HG02840 (cell line): Measurements from ENCODE around the gene PROKR1.
"Not testable (repeated sequence)": the region's sequence is repeated elsewhere in the genome, so short reads cannot be mapped to it uniquely, and the experiment has no call there.

Experiments used
- ATAC-seq: cut with Tn5 transposase; IDR thresholded peaks from one replicate; pipeline ENCODE4 v1.9.1; 2021; ENCODE audit warnings: mild to moderate bottlenecking, moderate library complexity, moderate number of reproducible peaks; ENCODE audit not compliant: unreplicated experiment, low FRiP score

The PROKR1 gene

DNA sequence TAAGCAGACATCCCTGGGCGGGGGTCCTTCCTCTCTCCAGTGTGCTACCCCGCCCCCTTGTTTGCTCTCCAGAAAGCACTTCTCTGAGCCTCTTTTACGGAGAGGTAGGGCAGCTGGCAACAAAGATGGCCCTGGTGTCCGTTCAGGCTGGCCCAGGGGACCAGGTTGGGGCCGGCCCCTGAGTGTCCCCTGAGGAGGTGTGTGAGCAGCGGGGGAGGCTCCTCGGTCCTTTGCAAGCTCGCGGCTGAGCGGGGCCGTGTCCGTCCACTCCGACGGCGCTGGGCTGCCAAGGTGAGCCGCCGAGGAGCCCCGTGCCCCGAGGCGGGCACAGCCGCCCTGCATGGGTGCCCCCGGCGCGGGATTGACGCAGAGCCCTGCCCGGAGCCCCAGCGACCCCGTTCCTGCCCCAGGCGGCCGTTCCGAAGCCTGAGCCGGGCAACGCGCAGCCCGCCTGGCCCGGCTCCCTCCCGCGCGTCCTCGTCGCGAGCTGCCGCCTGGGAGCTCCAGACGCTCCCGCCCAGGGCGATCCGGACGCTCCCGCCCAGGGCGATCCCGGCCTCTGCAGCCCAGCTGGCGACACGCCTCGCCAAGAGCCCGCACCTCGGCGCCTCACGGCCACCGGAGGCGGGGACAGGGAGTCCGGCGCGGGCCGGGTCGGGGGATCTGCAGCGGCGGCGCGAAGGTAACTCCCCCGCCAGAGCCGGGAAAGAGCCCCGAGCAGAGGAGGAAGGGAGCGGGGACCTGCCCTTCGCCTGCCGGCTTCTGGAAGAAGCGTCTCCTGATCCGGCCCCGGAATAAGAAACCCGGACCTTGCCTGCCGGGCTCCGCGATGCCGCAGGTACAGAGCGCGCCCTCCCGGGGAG, at the start of gene PROKR1:
Gene PROKR1 (plus strand): TSS at position 569 of the 863 bp plus-strand sequence. CDS start 2,243 bp downstream, outside the sequence.
- ATAC-seq, result no peak

GRCh38 chr2:68594041-68594440, 49.3 kb upstream of the PROKR1 start:
- ATAC-seq, result no peak

DNA sequence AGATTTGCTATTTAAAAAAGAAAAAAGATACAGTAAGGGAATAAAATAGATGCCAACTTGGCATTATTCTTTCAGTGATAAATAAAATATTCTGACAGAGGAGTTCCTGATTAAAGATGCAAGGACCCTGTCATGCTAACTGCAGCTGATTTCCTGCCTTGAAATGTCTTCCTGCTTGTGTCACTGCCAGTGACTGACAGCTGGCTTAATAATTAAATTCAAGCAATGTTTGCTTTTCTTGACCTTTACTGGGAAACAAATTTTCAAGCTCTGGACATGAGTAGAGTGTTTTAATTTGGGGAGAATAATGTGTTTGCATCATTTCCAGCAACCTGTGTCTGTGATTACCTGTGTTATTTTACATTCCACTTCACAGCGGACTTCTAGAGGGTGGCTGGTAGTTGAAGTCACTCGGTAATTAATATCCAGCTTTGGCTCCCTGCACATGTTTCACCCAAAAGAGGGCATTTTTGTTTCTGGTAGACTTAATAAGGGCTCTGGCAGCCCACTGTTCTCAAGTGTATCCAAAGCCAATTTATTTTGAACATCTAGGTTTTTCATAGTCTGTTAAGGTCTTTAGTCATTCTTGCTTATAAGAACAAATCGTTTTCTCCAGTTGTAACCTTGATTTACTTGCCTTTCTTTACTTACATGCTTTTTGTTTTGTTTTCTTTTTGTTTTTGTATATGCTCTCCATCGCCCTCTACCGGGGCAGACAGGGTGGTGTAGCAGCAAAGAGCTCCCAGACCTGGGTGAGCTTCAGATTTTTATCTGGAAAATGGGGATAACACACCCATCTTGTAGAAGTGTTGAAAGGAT, 48.5 kb upstream of the PROKR1 start:
- ATAC-seq, result no peak

DNA sequence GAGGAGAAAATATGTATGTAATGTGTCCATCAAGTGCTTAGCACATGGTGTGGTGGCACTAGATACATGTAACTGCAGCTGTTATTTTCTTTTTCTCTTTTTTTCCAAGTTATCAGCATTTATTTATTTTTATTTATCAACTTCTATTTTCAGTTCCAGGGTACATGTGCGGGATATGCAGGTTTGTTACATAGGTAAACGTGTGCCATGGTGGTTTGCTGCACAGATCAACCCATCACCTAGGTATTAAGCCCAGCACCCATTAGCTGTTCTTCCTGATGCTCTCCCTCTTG, 47.9 kb upstream of the PROKR1 start:
- ATAC-seq, result not testable (repeated sequence)

DNA sequence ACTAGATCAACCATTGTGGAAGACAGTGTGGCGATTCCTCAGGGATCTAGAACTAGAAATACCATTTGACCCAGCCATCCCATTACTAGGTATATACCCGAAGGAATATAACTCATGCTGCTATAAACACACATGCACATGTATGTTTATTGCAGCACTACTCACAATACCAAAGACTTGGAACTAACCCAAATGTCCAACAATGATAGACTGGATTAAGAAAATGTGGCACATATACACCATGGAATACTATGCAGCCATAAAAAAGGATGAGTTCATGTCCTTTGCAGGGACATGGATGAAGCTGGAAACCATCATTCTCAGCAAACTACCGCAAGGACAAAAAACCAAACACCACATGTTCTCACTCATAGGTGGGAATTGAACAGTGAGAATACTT, 42.9 kb upstream of the PROKR1 start:
- not testable (repeated sequence) for ATAC-seq

DNA sequence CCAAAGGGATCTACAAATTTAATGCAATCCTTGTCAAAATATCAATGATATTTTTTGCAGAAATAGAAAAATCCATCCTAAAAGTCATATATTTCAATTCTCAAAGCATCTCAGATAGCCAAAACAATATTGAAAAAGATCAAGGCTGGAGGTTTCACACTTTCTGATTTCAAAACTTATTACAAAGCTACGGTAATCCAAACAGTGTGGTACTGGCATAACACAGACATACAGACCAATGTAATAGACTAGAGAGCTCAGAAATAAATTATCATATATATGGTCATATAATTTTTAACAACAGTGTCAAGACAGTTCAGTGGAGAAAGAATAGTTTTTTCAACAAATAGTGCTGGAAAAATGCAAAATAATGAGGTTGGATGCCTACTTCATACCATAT, 40.3 kb upstream of the PROKR1 start:
- no peak for ATAC-seq

DNA sequence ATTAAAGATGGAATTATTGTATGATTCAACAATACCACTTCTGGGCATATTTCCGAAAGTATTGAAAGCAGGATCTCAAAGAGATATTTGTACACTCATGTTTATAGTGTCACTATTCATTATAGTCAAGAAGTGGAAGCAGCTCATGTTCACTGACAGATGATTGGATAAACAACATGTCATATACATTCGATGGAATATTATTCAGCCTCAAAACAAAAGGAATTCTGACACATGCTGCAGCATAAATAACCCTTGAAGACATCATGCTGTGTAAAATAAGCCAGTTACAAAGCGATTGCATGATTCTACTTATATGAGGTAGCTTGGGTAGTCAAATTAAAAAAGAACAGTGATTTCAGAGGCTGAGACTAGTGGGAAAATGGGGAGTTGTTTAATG, 39.3 kb upstream of the PROKR1 start:
- no peak for ATAC-seq

GRCh38 chr2:68605939-68606338, 37.4 kb upstream of the PROKR1 start:
- no peak for ATAC-seq

GRCh38 chr2:68606759-68607158, 36.6 kb upstream of the PROKR1 start:
- no peak for ATAC-seq

DNA sequence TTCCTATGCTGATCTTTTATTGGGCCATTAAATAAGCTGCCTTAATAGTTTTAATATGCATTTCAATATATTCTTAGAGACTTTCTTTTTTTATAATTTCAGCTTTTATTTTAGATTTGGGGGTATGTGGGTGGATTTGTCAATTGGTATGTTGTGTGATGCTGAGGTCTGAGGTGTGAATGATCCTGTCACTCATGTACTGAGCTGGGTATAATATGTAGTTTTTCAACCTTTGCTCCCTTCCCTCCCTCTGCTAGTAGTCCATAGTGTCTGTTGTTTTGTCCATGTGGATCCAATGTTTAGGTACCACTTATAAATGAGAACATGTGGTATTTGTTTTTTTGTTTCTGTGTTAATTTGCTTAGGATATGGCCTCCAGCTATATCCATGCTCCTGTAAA, 35.5 kb upstream of the PROKR1 start:
- no peak for ATAC-seq

- ATAC-seq, result no peak
Observed at GRCh38 chr2:68612765-68613519, 30.4 kb upstream of the PROKR1 start.

DNA sequence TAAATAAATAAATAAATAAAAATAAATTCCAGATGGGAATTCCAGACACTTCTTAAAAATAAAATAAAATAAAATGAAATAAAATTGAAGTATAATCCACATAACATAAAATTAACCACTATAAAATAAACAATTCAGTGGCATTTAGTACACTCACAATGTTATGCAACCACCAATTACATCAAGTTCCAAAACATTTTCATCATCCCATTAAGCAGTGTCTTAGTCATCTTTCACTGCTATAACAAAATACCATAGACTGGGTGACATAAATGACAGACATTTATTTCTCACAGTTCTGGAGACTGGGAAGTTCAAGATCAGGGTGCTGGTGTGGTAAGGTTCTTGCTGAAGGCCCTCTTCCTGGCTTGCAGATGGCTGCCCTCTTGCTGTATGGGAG, 22.6 kb upstream of the PROKR1 start:
- ATAC-seq, result no peak

GRCh38 chr2:68623820-68624219, 19.6 kb upstream of the PROKR1 start:
- no peak for ATAC-seq

- no peak for ATAC-seq
Observed at GRCh38 chr2:68627615-68628014, 15.8 kb upstream of the PROKR1 start.

DNA sequence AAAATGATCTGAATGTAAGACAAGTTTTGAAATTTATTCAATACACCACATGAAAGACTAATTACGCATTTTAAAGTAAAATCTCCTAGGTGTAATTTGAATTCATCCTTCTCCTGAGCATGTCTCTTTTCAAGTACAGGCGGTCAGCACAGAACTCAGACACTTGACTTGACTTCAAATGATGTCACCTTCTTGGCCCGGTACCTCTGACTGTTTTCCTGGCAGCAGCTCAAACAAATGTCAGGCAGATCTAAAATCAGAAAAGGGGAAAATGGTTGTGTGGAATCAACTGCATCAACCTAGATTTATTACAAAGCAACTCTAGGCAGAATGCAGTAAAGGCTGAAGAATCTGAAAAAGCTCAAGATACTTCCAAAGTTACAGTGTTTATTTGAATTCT, 11.4 kb upstream of the PROKR1 start:
- ATAC-seq, result no peak

DNA sequence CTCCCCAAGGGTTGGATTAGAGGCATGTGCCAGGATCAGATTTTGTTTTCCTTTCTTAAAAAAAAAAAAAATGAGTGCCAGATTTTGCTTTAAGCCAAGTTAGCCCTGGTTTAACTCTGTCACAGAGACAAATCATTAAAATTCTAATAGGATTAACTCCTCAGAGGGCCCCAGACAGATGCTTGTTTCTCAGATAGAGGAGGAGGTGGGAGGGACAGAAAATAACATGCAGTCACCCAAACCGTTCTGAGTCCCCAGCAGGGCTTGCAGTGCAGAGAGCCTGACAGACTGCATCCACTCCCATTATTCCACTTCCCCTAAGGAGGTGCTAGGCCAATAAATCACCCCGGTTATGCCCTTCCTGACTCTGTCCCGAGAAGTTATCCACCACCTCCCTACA, 6.3 kb upstream of the PROKR1 start:
- no peak for ATAC-seq

GRCh38 chr2:68643874-68644485, 601 bp downstream of the PROKR1 start:
- ATAC-seq, result no peak

DNA sequence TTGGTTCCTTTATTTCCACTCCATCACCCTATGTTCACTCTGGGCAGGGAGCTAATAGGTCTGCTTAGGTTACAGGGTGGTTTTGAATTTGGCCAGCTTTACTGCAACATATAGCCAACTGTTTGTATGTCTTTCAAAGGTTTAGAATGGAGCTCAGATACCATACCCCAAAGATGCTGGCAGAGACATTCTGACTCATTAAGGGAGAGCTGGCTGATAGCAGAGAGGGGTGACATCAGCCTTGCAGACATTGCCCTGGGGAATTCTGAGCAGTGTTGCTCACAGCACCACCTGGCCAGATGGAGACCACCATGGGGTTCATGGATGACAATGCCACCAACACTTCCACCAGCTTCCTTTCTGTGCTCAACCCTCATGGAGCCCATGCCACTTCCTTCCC, 2.1 kb downstream of the PROKR1 start:
- ATAC-seq, result no peak

DNA sequence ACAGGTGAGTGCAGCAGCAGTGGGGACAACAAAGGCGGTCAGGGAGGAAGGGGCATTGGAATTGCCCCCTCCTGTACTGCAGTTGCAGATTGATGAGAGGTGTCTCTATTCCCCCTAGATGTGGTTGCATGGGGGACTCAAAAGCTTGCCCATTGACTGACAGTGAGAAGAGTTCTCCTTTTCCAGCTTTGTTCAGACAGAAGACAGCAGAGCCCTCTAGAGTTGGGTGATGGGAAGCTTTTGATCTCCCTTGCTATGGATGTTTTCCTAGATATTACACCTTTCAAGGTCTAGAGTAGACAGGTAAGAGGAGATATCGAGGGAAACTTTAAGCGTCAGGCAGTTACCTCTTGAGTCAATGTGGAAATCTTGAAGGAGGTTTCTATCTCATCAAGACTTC, 2.9 kb downstream of the PROKR1 start:
- no peak for ATAC-seq

GRCh38 chr2:68650645-68651044, 7.3 kb downstream of the PROKR1 start:
- ATAC-seq, result no peak

DNA sequence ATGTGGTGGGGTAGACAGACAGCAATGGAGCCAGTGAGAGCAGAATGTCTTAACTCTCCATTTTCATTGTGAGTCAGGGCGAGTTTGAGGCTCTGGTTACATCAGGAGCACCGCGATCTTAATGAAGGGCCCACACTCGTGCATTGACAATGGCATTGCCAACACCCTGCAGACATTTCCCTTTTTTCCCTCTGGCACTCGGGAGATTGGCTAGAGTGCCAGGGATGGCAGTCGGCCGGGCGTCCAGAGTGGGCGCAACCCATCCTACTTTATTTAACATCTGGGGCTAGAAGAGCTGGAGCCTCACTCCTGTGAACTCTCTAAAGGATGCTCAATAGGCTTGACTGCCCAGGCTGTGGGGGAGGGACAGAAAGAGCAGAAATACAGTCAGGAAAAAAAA, 9.7 kb downstream of the PROKR1 start:
- no peak for ATAC-seq
